Left kidney (tissue), 2 donors: ENCODE measurements around the gene DIO2. TPM values are rescaled to one million over a fixed set of nuclear protein-coding genes. Genes with fewer than 3 reads are reported as not detected.

Experiments used
- DNase-seq: peaks from one replicate; pipeline ENCODE4 v3.0.0-alpha.2; 2013
- polyA plus RNA-seq: library from polyadenylated mRNA; unstranded; fragments of 120-200 nt; gene quantifications from one replicate; pipeline ENCODE4 v1.2.1, GENCODE V29; 2013; ENCODE audit not compliant: insufficient read length

DIO2 gene
- polyA plus RNA-seq, 1 donor: 0.45 TPM

DNA sequence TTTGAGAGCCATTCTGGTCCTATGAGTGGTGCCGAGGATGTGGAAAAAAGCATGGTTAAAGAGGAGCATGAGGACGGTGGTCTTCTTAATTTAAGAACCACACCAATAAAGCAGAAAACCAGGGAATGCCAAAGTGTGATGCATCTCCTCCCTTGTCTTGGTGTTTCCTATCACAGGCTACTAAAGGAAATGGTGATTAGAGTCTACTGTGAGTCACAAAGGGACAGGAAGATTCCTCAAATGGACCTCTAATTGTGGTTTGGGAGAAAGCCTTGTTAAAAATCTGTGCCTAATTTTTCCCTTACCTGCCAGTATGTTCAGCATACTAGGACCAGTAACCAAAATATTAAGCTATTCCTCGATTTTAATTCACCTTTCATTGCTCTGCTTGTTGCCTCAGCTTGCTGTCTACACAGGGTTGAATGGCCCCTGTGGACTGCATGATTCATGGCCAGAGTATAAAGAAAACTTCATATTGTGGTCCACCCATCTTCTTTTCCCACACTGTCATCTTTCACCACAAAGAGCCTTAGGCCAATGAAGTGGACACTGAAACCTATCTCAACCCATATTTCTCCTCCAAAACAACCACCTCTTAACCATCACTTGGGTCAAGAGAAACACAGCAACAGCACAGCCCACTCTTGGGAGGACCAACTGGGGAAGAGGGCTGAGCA lies 38.8 kb downstream of the DIO2 start:
- DNase-seq: no peak

GRCh38 chr14:80167793-80168448 lies 43.4 kb downstream of the DIO2 start:
- no peak for DNase-seq

DNA sequence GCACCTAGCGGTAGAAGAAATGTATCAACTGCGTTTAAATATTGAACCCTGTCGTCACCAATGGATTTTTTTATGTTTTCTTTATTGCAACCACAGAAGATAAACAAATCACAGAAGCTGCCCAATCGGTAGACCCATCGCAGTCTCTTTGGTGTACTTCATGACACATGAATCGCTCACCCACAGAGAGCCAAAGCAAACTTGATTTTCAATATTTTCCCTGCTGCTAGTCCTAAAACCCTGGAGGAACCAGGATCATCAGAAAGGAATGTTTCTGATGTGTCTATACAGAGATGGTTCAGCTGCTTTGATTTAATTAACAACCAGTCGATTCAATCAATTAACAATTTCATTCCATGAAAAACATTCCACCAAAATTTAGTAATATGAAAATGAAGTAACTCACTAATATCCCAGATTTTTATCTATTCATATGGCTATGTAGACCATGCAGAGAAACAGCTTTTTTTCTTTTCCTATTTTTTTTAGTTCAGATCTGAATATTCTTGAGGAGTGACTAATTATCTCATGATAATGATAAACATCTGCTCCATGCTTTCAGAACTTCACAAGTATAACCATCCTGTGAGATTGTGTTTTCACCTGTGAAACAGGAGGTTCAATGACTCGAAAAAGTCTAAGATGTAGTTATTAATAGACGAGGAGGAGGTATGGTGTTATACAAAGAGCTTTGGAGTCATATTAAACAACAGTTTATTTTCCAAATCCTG lies 46.1 kb downstream of the DIO2 start:
- DNase-seq: no peak

- no peak for DNase-seq
Observed at GRCh38 chr14:80152763-80153162, 58.5 kb downstream of the DIO2 start.

DNA sequence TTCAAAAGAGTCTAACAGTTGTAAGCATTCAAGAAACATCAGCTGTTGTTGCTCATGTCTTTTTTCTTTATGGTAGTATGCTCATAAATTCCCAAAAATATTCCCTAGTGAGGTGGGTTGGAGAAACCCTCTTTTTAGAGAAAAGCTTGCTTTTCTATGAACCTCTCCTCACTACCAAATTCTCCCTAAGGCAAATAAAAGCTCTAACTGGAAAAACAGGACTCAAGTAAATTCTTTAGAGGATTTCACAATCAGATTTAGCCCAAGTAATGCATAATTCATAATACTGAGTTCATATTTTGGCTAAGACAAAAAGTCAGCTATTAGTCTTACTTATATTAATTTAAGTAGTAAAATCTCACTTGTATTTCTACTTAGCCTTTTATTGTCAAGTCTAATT lies 59.1 kb downstream of the DIO2 start:
- DNase-seq: peak; percentile 14

GRCh38 chr14:80150301-80150700 lies 61.0 kb downstream of the DIO2 start:
- DNase-seq: no peak
